ENCODE measurements around the gene WRAP53. TPM values are rescaled to one million over a fixed set of nuclear protein-coding genes. Genes with fewer than 3 reads are reported as not detected.
A peak's percentile ranks its signal among the peaks of the same experiment; 100 is the strongest.

The WRAP53 gene
- polyA plus RNA-seq, 3 donors = 6.3 to 9.8 (median 9.1) TPM

- peaks cover 0 to 5% of the 10 kb centered on the region in 2 donors for H3K36me3 Mint-ChIP-seq
- peaks cover 0 to 2% (median 0%) of the 10 kb centered on the region in 7 donors for H3K9me3 Mint-ChIP-seq
- no peak for DNase-seq
- peaks cover 19 to 82% of the 10 kb centered on the region in 2 donors for H3K27me3 ChIP-seq (ENCODE audit: control insufficient read depth in 2 of 2, insufficient read depth in 2 of 2, low read length in 2 of 2)
- peaks cover 23% of the 10 kb centered on the region for H3K4me1 Mint-ChIP-seq
- H4K20me1 ChIP-seq (ENCODE audit: insufficient read depth, low read length) = no peaks in the 10 kb centered on the region
- no peak overlapping the region for H3K27ac ChIP-seq (ENCODE audit: low read depth in 1 of 2, low read length in 2 of 2)
- no peaks in the 10 kb centered on the region for H3K36me3 ChIP-seq (replicated peaks in 1 of 2; ENCODE audit: control insufficient read depth in 1 of 2, insufficient read depth in 2 of 2, low read length in 2 of 2)
- H3K9me3 ChIP-seq (replicated peaks in 1 of 2; ENCODE audit: control insufficient read depth in 1 of 2, insufficient read depth in 1 of 2, low read length in 2 of 2) = peaks cover 0 to 6% of the 10 kb centered on the region in 2 donors
- H3K4me3 ChIP-seq (replicated peaks in 1 of 3; ENCODE audit: low read depth in 2 of 3, low read length in 3 of 3) = peak overlapping the region in 1 of 3 experiments; percentile 67
- H3K27me3 Mint-ChIP-seq (ENCODE audit: low read depth in 3 of 3) = peaks cover 53 to 94% (median 64%) of the 10 kb centered on the region in 3 donors
- no peak overlapping the region for H3K27ac Mint-ChIP-seq
- intact Hi-C loops (cut with micrococcal nuclease) = no loop called here
- peak overlapping the region; percentile 82 for H3K4me2 ChIP-seq (replicated peaks; ENCODE audit: extremely low read depth, low read length, poor library complexity, severe bottlenecking)
- no peaks in the 10 kb centered on the region for H3K79me2 ChIP-seq (ENCODE audit: insufficient read depth, low read length)
- H2AFZ ChIP-seq (ENCODE audit: insufficient read depth, low read depth, low read length, poor library complexity, severe bottlenecking) = no peak overlapping the region
- TF ChIP-seq CTCF (IDR thresholded peaks at IDR 0.05) = no peak
- peaks cover 16% of the 10 kb centered on the region in 2 donors for H3K4me1 ChIP-seq (ENCODE audit: control insufficient read depth in 1 of 2, insufficient read depth in 2 of 2, low read length in 2 of 2)
- H3K4me3 Mint-ChIP-seq = peak overlapping the region in 1 of 2 donors; percentile 80
- 38% methylated on average over 7 of the region's 20 CpGs for WGBS (ENCODE audit: insufficient coverage)
- no peak overlapping the region for H3K9ac ChIP-seq (ENCODE audit: insufficient read depth, low read length, poor library complexity, severe bottlenecking)
These were observed 27.9 kb downstream of the WRAP53 start for GRCh38 chr17:7715936-7716886.

- H3K4me3 Mint-ChIP-seq = peak within 1 kb of the TSS; percentile 68 to 87
- DNase-seq = peak; percentile 16 to 37 (median 23)
- Histone ChIP-seq H3K4me2 (replicated peaks; ENCODE audit: extremely low read depth, low read length, poor library complexity, severe bottlenecking) (peak within 1 kb of the TSS; percentile 82), H3K27me3 (ENCODE audit: control insufficient read depth in 2 of 2, insufficient read depth in 2 of 2, low read length in 2 of 2) (peaks cover 19 to 74% of the 10 kb centered on the region in 2 donors), H3K27ac (ENCODE audit: low read depth in 1 of 2, low read length in 2 of 2) (no peak within 1 kb of the TSS), H3K9ac (ENCODE audit: insufficient read depth, low read length, poor library complexity, severe bottlenecking) (peak within 1 kb of the TSS; percentile 32), H3K9me3 (replicated peaks in 1 of 2; ENCODE audit: control insufficient read depth in 1 of 2, insufficient read depth in 1 of 2, low read length in 2 of 2) (peaks cover 0 to 6% of the 10 kb centered on the region in 2 donors), H3K36me3 (replicated peaks in 1 of 2; ENCODE audit: control insufficient read depth in 1 of 2, insufficient read depth in 2 of 2, low read length in 2 of 2) (no peaks in the 10 kb centered on the region), H4K20me1 (ENCODE audit: insufficient read depth, low read length) (no peaks in the 10 kb centered on the region), H2AFZ (ENCODE audit: insufficient read depth, low read depth, low read length, poor library complexity, severe bottlenecking) (peak within 1 kb of the TSS; percentile 77), H3K4me3 (replicated peaks in 1 of 3; ENCODE audit: low read depth in 2 of 3, low read length in 3 of 3) (peak within 1 kb of the TSS in 2 of 3 experiments; percentile 27 to 67), H3K79me2 (ENCODE audit: insufficient read depth, low read length) (no peaks in the 10 kb centered on the region), H3K4me1 (ENCODE audit: control insufficient read depth in 1 of 2, insufficient read depth in 2 of 2, low read length in 2 of 2) (peaks cover 16% of the 10 kb centered on the region in 2 donors)
- H3K9me3 Mint-ChIP-seq = peaks cover 0 to 2% (median 0%) of the 10 kb centered on the region in 7 donors
- WGBS (ENCODE audit: insufficient coverage) = under 1% methylated on average over 54 of the region's 64 CpGs
- no peak within 1 kb of the TSS for H3K27ac Mint-ChIP-seq
- intact Hi-C loops (cut with micrococcal nuclease) = no loop called here
- TF ChIP-seq CTCF (IDR thresholded peaks at IDR 0.05) = peak; percentile 24
- H3K4me1 Mint-ChIP-seq = peaks cover 20% of the 10 kb centered on the region
- H3K36me3 Mint-ChIP-seq = peaks cover 0 to 2% of the 10 kb centered on the region in 2 donors
- peaks cover 55 to 90% (median 57%) of the 10 kb centered on the region in 3 donors for H3K27me3 Mint-ChIP-seq (ENCODE audit: low read depth in 3 of 3)
These were observed 28.9 kb downstream of the WRAP53 start, which contains the start of gene DNAH2 for GRCh38 chr17:7716901-7717755. DNAH2 (plus strand) TSS chr17:7717744; CDS start chr17:7719735, 1,991 bp downstream.

Data from CD14-positive monocyte (primary cell).